ENCODE results near the gene GTF3C5. TPM values are rescaled to one million over a fixed set of nuclear protein-coding genes. Genes with fewer than 3 reads are reported as not detected.
A peak's percentile ranks its signal among the peaks of the same experiment; 100 is the strongest.

GTF3C5 gene
- total and polyA plus RNA-seq, 9 of the 15 experiments (the other 6 are each of a cell fraction or from before 2014, with no cell fraction given): 3.8 to 118 (median 83.7) TPM

- TF ChIP-seq ZNF146 (CRISPR knock-in tag; IDR thresholded peaks at IDR 0.05; ENCODE audit: unreplicated experiment): no peak
- no peak for TF ChIP-seq ZKSCAN1 (IDR thresholded peaks at IDR 0.05; ENCODE audit: low read depth, low read length)
- TF ChIP-seq HDGF (IDR thresholded peaks at IDR 0.05): no peak
- no peak for TF ChIP-seq EP400 (IDR thresholded peaks at IDR 0.05)
- TF ChIP-seq HDAC8 (tag; IDR thresholded peaks at IDR 0.05): no peak
- no peak for TF ChIP-seq ZNF354B (CRISPR knock-in tag; IDR thresholded peaks at IDR 0.05)
- TF ChIP-seq HNRNPL (IDR thresholded peaks at IDR 0.05; ENCODE audit: low read depth, low read length): no peak
- no peak for TF ChIP-seq KDM5B (IDR thresholded peaks at IDR 0.05; ENCODE audit: insufficient replicate concordance, low read depth, low read length)
- TF ChIP-seq HEY1 (CRISPR knock-in tag; IDR thresholded peaks at IDR 0.05; ENCODE audit: borderline replicate concordance): no peak
- TF ChIP-seq ZNF263 (CRISPR knock-in tag; IDR thresholded peaks at IDR 0.05; ENCODE audit: borderline replicate concordance): no peak
- TF ChIP-seq HMG20A (CRISPR knock-in tag; conservative IDR thresholded peaks at IDR 0.05): no peak
- no peak for TF ChIP-seq TSHZ1 (CRISPR knock-in tag; IDR thresholded peaks at IDR 0.05)
- TF ChIP-seq SRSF7 (optimal IDR thresholded peaks at IDR 0.05; ENCODE audit: low read depth, low read length): no peak
- TF ChIP-seq ZNF780A (CRISPR knock-in tag; IDR thresholded peaks at IDR 0.05): no peak
- peak; percentile 51; the same call in 1 of the 2 replicates for TF ChIP-seq TEAD4 (IDR thresholded peaks at IDR 0.05; ENCODE audit: low read length)
- no peak for TF ChIP-seq TEAD4 (CRISPR knock-in tag; IDR thresholded peaks at IDR 0.05; ENCODE audit: borderline replicate concordance)
- no peak for TF ChIP-seq MYC (IDR thresholded peaks at IDR 0.05; ENCODE audit: low read depth, low read length)
- TF ChIP-seq MYC (CRISPR knock-in tag; IDR thresholded peaks at IDR 0.05; ENCODE audit: borderline replicate concordance, low read depth): no peak
- TF ChIP-seq NR3C1 (CRISPR knock-in tag; IDR thresholded peaks at IDR 0.05): no peak
- TF ChIP-seq ARID1B (IDR thresholded peaks at IDR 0.05): peak; percentile 79
- no peak for TF ChIP-seq ZFP91 (CRISPR knock-in tag; IDR thresholded peaks at IDR 0.05)
- TF ChIP-seq ZNF140 (CRISPR knock-in tag; IDR thresholded peaks at IDR 0.05): no peak
- no peak for TF ChIP-seq BRD4 (IDR thresholded peaks at IDR 0.05)
- no peak for TF ChIP-seq SMARCE1 (IDR thresholded peaks at IDR 0.05)
- no peak for TF ChIP-seq XRCC5 (IDR thresholded peaks at IDR 0.05; ENCODE audit: low read depth, low read length)
- TF ChIP-seq IRF2 (CRISPR knock-in tag; IDR thresholded peaks at IDR 0.05): no peak
- no peak for TF ChIP-seq SREBF2 (CRISPR knock-in tag; IDR thresholded peaks at IDR 0.05)
- no peak for TF ChIP-seq KLF13 (tag; IDR thresholded peaks at IDR 0.05; ENCODE audit: borderline replicate concordance, low read depth)
- TF ChIP-seq MTA2 (IDR thresholded peaks at IDR 0.05; ENCODE audit: low read depth): peak; percentile 42
These were observed 29.6 kb downstream of the GTF3C5 start (continued) for GRCh38 chr9:133060417-133060841.
